ENCODE data around the gene RPS6KA3.

The RPS6KA3 gene

GRCh38 chrX:20231598-20231997 lies 35.1 kb downstream of the RPS6KA3 start:
- TF ChIP-seq CREB1 (IDR thresholded peaks at IDR 0.05; ENCODE audit: low read depth), result no peak

DNA sequence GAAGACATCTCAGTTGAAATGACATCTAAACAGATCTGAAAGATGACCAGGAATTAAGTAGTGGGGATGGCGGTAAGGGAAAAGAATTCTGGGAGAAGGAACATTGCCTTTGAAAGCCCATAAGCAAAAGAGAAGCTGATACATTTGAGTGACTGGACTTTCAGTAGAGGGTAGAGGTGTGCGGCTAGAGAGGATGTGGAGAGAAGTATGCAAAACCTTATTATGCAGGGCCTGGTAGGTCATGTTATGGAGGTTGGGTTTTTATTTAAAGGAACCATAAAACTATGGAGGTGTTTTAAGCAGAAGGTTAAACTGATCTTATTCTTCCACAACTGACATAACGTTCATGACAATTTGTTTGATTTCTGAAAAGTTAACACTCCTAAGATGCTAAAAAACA lies 36.3 kb downstream of the RPS6KA3 start:
- no peak for TF ChIP-seq TEAD4 (IDR thresholded peaks at IDR 0.05)
- TF ChIP-seq CEBPB (IDR thresholded peaks at IDR 0.05), result no peak
- no peak for TF ChIP-seq EP300 (IDR thresholded peaks at IDR 0.05; ENCODE audit: borderline replicate concordance)
- no peak for TF ChIP-seq RAD21 (IDR thresholded peaks at IDR 0.05; ENCODE audit: low read depth)
- no peak for TF ChIP-seq ZBTB7A (IDR thresholded peaks at IDR 0.05; ENCODE audit: low read depth)
- no peak for TF ChIP-seq FOXM1 (IDR thresholded peaks at IDR 0.05; ENCODE audit: borderline replicate concordance, low read depth)
- TF ChIP-seq TAF1 (IDR thresholded peaks at IDR 0.05; ENCODE audit: low read depth), result no peak
- no peak for TF ChIP-seq REST (IDR thresholded peaks at IDR 0.05; ENCODE audit: low read depth)
- no peak for TF ChIP-seq TCF12 (IDR thresholded peaks at IDR 0.05; ENCODE audit: low read depth)
- no peak for TF ChIP-seq EGR1 (IDR thresholded peaks at IDR 0.05)
- no peak for TF ChIP-seq YY1 (IDR thresholded peaks at IDR 0.05; ENCODE audit: low read depth)
- no peak for TF ChIP-seq CREB1 (IDR thresholded peaks at IDR 0.05; ENCODE audit: low read depth)
- TF ChIP-seq NFIC (IDR thresholded peaks at IDR 0.05), result no peak
- TF ChIP-seq USF1 (IDR thresholded peaks at IDR 0.05), result no peak
- TF ChIP-seq, protein P1, sequence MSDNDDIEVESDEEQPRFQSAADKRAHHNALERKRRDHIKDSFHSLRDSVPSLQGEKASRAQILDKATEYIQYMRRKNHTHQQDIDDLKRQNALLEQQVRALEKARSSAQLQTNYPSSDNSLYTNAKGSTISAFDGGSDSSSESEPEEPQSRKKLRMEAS (IDR thresholded peaks at IDR 0.05), result no peak

GRCh38 chrX:20229155-20229554 lies 37.6 kb downstream of the RPS6KA3 start:
- TF ChIP-seq EGR1 (IDR thresholded peaks at IDR 0.05), result no peak
- no peak for TF ChIP-seq ZBTB7A (IDR thresholded peaks at IDR 0.05; ENCODE audit: low read depth)
- no peak for TF ChIP-seq TCF12 (IDR thresholded peaks at IDR 0.05; ENCODE audit: low read depth)
- TF ChIP-seq CEBPB (IDR thresholded peaks at IDR 0.05), result no peak

DNA sequence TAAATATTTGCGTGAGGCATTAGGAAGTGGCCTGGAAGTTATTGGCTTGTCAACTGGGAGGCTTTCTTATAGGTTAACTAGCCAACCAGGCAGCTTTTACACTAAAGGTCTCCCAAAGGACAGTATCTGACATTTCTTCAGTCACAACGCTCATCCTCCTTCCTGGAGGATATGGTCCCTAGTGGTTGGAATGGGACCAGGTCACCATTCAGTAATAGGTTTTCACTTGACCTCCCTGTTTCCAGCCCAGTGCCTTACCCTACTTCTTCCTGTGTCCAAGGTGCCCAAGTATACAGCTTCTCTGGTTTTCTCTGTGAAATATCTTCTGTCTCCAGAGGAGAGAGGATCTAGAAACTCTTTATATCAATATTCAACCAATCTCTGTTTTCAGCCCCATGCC lies 38.5 kb downstream of the RPS6KA3 start:
- TF ChIP-seq EP300 (IDR thresholded peaks at IDR 0.05; ENCODE audit: borderline replicate concordance) (no peak), NFIC (IDR thresholded peaks at IDR 0.05) (no peak), CREB1 (IDR thresholded peaks at IDR 0.05; ENCODE audit: low read depth) (no peak), TCF12 (IDR thresholded peaks at IDR 0.05; ENCODE audit: low read depth) (no peak), REST (IDR thresholded peaks at IDR 0.05; ENCODE audit: low read depth) (no peak), CEBPB (IDR thresholded peaks at IDR 0.05) (no peak), TEAD4 (IDR thresholded peaks at IDR 0.05) (no peak), EGR1 (IDR thresholded peaks at IDR 0.05) (no peak), USF1 (IDR thresholded peaks at IDR 0.05) (no peak), YY1 (IDR thresholded peaks at IDR 0.05; ENCODE audit: low read depth) (no peak), TAF1 (IDR thresholded peaks at IDR 0.05; ENCODE audit: low read depth) (no peak), RAD21 (IDR thresholded peaks at IDR 0.05; ENCODE audit: low read depth) (no peak), ZBTB7A (IDR thresholded peaks at IDR 0.05; ENCODE audit: low read depth) (no peak), FOXM1 (IDR thresholded peaks at IDR 0.05; ENCODE audit: borderline replicate concordance, low read depth) (no peak)
- TF ChIP-seq, protein P1 (IDR thresholded peaks at IDR 0.05), result no peak

- TF ChIP-seq REST (IDR thresholded peaks at IDR 0.05; ENCODE audit: low read depth), result no peak
- no peak for TF ChIP-seq TCF12 (IDR thresholded peaks at IDR 0.05; ENCODE audit: low read depth)
- no peak for TF ChIP-seq CEBPB (IDR thresholded peaks at IDR 0.05)
- no peak for TF ChIP-seq YY1 (IDR thresholded peaks at IDR 0.05; ENCODE audit: low read depth)
- TF ChIP-seq FOXM1 (IDR thresholded peaks at IDR 0.05; ENCODE audit: borderline replicate concordance, low read depth), result no peak
- TF ChIP-seq USF1 (IDR thresholded peaks at IDR 0.05), result no peak
- no peak for TF ChIP-seq CREB1 (IDR thresholded peaks at IDR 0.05; ENCODE audit: low read depth)
- no peak for TF ChIP-seq RAD21 (IDR thresholded peaks at IDR 0.05; ENCODE audit: low read depth)
- no peak for TF ChIP-seq TEAD4 (IDR thresholded peaks at IDR 0.05)
- TF ChIP-seq, protein P1 (IDR thresholded peaks at IDR 0.05), result no peak
- no peak for TF ChIP-seq EGR1 (IDR thresholded peaks at IDR 0.05)
- TF ChIP-seq EP300 (IDR thresholded peaks at IDR 0.05; ENCODE audit: borderline replicate concordance), result no peak
- TF ChIP-seq TAF1 (IDR thresholded peaks at IDR 0.05; ENCODE audit: low read depth), result no peak
- TF ChIP-seq NFIC (IDR thresholded peaks at IDR 0.05), result no peak
- TF ChIP-seq ZBTB7A (IDR thresholded peaks at IDR 0.05; ENCODE audit: low read depth), result no peak
Observed at GRCh38 chrX:20227116-20227515, 39.6 kb downstream of the RPS6KA3 start.
